Measurements from ENCODE around the gene SENP3. TPM values are rescaled to one million over a fixed set of nuclear protein-coding genes. Genes with fewer than 3 reads are reported as not detected.

SENP3 gene
- total RNA-seq, 1 experiment from 2014 or later, result 30.2 TPM

DNA sequence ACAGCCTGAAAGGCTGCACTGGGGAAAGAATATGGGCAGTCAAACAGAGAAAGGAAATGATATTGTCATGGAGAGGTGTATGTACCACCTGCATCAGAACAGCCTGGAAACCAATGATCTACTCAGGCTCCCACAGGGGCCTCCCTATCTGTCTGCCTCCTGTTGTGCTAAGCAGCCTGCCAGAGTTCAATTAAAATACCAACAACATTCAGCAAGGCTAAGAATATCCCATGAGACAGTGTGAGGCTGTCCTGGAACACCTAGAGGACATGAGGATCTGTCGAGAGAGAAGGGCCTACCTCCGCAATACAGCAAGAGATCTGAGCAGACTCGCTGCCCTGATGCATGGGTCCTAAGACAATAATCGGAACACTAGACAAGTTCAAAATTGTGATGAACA lies 44.6 kb downstream of the SENP3 start:
- no peak overlapping the region for H3K4me3 Mint-ChIP-seq (ENCODE audit: unreplicated experiment)
- H3K27me3 Mint-ChIP-seq (ENCODE audit: insufficient read depth, unreplicated experiment), result no peaks in the 10 kb centered on the region
- H3K9me3 Mint-ChIP-seq (ENCODE audit: unreplicated experiment), result no peaks in the 10 kb centered on the region
- H3K4me1 Mint-ChIP-seq (ENCODE audit: low read depth, unreplicated experiment), result no peaks in the 10 kb centered on the region
- no peaks in the 10 kb centered on the region for H3K9me3 ChIP-seq
- H3K4me1 ChIP-seq, result no peaks in the 10 kb centered on the region
- BruUV-seq (replicated peaks), result no TSS peak
- H3K36me3 Mint-ChIP-seq (ENCODE audit: insufficient read depth, unreplicated experiment), result peaks cover 64% of the 10 kb centered on the region
- TF ChIP-seq CTCF (IDR thresholded peaks at IDR 0.05; ENCODE audit: insufficient read depth in 1 of 2, low read depth in 1 of 2, low read length in 1 of 2, severe bottlenecking in 1 of 2, unreplicated experiment in 1 of 2), result no peak
- no peak for DNase-seq
- H3K4me3 ChIP-seq (ENCODE audit: low read depth, low read length), result no peak overlapping the region
- ChIA-PET CTCF (no interaction called here), POLR2A (no interaction called here)
- intact Hi-C loops (cut with micrococcal nuclease; ENCODE audit: unreplicated experiment), result no loop called here
- no peaks in the 10 kb centered on the region for H3K36me3 ChIP-seq (ENCODE audit: control insufficient read depth, insufficient read depth, low read length)
- H3K27ac Mint-ChIP-seq (ENCODE audit: unreplicated experiment), result no peak overlapping the region
- no peaks in the 10 kb centered on the region for H3K27me3 ChIP-seq (replicated peaks; ENCODE audit: control insufficient read depth, insufficient read depth, low read length)

- Histone ChIP-seq H3K27me3 (replicated peaks; ENCODE audit: control insufficient read depth, insufficient read depth, low read length) (no peaks in the 10 kb centered on the region), H3K9me3 (no peaks in the 10 kb centered on the region), H3K4me3 (ENCODE audit: low read depth, low read length) (no peak overlapping the region), H3K4me1 (no peaks in the 10 kb centered on the region), H3K36me3 (ENCODE audit: control insufficient read depth, insufficient read depth, low read length) (no peaks in the 10 kb centered on the region)
- H3K4me3 Mint-ChIP-seq (ENCODE audit: unreplicated experiment), result no peak overlapping the region
- ChIA-PET CTCF (no interaction called here), POLR2A (no interaction called here)
- peaks cover 20% of the 10 kb centered on the region for H3K4me1 Mint-ChIP-seq (ENCODE audit: low read depth, unreplicated experiment)
- intact Hi-C loops (cut with micrococcal nuclease; ENCODE audit: unreplicated experiment), result no loop called here
- H3K27me3 Mint-ChIP-seq (ENCODE audit: insufficient read depth, unreplicated experiment), result no peaks in the 10 kb centered on the region
- DNase-seq, result no peak
- peaks cover 39% of the 10 kb centered on the region for H3K36me3 Mint-ChIP-seq (ENCODE audit: insufficient read depth, unreplicated experiment)
- no peak overlapping the region for H3K27ac Mint-ChIP-seq (ENCODE audit: unreplicated experiment)
- no TSS peak for BruUV-seq (replicated peaks)
- H3K9me3 Mint-ChIP-seq (ENCODE audit: unreplicated experiment), result no peaks in the 10 kb centered on the region
- TF ChIP-seq CTCF (IDR thresholded peaks at IDR 0.05; ENCODE audit: insufficient read depth in 1 of 2, low read depth in 1 of 2, low read length in 1 of 2, severe bottlenecking in 1 of 2, unreplicated experiment in 1 of 2), result no peak
Observed at GRCh38 chr17:7610641-7611040, 48.9 kb downstream of the SENP3 start.

DNA sequence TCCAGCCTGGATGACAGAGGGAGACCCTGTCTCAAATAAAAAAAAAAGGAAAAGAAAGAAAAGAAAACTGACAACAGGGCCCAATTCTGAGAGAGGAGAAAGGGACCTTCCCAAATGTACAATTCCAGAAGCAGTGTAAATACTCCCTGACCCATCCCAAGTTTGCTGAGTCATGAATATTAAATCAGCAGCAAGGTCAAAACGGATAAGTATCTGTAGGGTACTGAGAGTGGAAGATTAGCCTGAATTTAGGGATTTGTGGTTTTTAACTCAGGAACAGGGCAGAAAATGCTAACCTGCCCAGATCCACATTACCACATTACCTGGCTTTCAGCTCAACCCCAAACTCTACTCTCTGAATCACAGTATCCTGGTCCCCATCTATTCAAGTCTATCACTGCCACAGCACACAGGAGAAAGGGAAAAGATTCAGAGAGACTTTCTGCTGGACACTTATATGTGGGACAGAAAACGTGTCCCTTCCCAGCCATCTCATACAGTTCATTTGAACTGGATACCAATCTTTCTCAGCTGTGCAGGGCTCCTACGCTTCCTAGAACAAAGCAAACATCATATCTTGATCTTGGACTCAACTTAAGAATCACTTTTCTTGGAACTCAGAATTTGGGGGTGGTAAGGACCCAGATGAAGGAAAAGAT lies 50.0 kb downstream of the SENP3 start:
- DNase-seq, result no peak
- H3K36me3 Mint-ChIP-seq (ENCODE audit: insufficient read depth, unreplicated experiment), result peaks cover 31% of the 10 kb centered on the region
- peak overlapping the region; percentile 30 for H3K27ac Mint-ChIP-seq (ENCODE audit: unreplicated experiment)
- CTCF ChIA-PET, result no interaction called here
- no TSS peak for BruUV-seq (replicated peaks)
- Histone ChIP-seq H3K4me1 (no peaks in the 10 kb centered on the region), H3K36me3 (ENCODE audit: control insufficient read depth, insufficient read depth, low read length) (no peaks in the 10 kb centered on the region), H3K4me3 (ENCODE audit: low read depth, low read length) (no peak overlapping the region), H3K27me3 (replicated peaks; ENCODE audit: control insufficient read depth, insufficient read depth, low read length) (no peaks in the 10 kb centered on the region), H3K9me3 (no peaks in the 10 kb centered on the region)
- intact Hi-C loops (cut with micrococcal nuclease; ENCODE audit: unreplicated experiment), result no loop called here
- peak overlapping the region; percentile 98 for H3K4me3 Mint-ChIP-seq (ENCODE audit: unreplicated experiment)
- TF ChIP-seq CTCF (IDR thresholded peaks at IDR 0.05; ENCODE audit: insufficient read depth in 1 of 2, low read depth in 1 of 2, low read length in 1 of 2, severe bottlenecking in 1 of 2, unreplicated experiment in 1 of 2), result no peak
- no peaks in the 10 kb centered on the region for H3K27me3 Mint-ChIP-seq (ENCODE audit: insufficient read depth, unreplicated experiment)
- peaks cover 20% of the 10 kb centered on the region for H3K4me1 Mint-ChIP-seq (ENCODE audit: low read depth, unreplicated experiment)
- POLR2A ChIA-PET, result no interaction called here
- H3K9me3 Mint-ChIP-seq (ENCODE audit: unreplicated experiment), result no peaks in the 10 kb centered on the region

All from Caco-2 (cell line).